ENCODE data around the gene ZER1.

- TF ChIP-seq POLR2A (IDR thresholded peaks at IDR 0.05; ENCODE audit: low read length) (no peak), GATA1 (IDR thresholded peaks at IDR 0.05; ENCODE audit: low read depth, low read length) (no peak)
These were observed 15.9 kb upstream of the ZER1 start for GRCh38 chr9:128787659-128788058.
